Measurements from ENCODE around the gene CCP110.

DNA sequence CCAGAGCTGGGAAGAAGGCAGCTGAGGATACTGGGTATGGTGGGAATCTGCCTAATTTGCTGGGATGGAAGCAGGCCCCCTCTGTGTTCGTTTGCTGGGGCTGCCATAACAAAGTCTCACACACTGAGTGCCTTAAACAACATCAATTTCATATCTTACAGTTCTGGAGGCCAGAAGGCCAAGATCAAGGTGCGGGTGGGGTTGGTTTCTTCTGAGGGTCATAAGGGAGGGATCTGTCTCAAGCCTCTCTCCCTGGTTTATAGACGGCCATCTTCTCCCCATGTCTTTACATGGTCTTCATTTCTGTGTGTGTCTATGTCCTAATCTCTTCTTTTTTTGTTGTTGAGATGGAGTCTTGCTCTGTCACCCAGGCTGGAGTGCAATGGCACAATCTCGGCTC, 37.7 kb upstream of the CCP110 start:
- TF ChIP-seq, protein P1, sequence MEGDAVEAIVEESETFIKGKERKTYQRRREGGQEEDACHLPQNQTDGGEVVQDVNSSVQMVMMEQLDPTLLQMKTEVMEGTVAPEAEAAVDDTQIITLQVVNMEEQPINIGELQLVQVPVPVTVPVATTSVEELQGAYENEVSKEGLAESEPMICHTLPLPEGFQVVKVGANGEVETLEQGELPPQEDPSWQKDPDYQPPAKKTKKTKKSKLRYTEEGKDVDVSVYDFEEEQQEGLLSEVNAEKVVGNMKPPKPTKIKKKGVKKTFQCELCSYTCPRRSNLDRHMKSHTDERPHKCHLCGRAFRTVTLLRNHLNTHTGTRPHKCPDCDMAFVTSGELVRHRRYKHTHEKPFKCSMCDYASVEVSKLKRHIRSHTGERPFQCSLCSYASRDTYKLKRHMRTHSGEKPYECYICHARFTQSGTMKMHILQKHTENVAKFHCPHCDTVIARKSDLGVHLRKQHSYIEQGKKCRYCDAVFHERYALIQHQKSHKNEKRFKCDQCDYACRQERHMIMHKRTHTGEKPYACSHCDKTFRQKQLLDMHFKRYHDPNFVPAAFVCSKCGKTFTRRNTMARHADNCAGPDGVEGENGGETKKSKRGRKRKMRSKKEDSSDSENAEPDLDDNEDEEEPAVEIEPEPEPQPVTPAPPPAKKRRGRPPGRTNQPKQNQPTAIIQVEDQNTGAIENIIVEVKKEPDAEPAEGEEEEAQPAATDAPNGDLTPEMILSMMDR (IDR thresholded peaks at IDR 0.05): no peak
- TF ChIP-seq POLR2A (IDR thresholded peaks at IDR 0.05): no peak
